GM18951 (cell line): ENCODE measurements around the gene KRT6B.

Source experiments
- POLR2A ChIP-seq: IDR thresholded peaks from 4 replicates; pipeline ENCODE4 v1.6.1; 2011; ENCODE audit warnings: mild to moderate bottlenecking; ENCODE audit not compliant: insufficient read length, insufficient read depth; ENCODE audit errors: extremely low read depth
- in situ Hi-C: fragments of 300-500 bp; cut with MboI; formaldehyde crosslinking; loops from one replicate; pipeline ENCODE4 v1.12.0; 2022; ENCODE audit warnings: low sequenced_read_pairs, mixed read lengths, inconsistent platforms; ENCODE audit not compliant: unreplicated experiment

KRT6B gene

GRCh38 chr12:52446367-52447045 is 5.4 kb downstream of the KRT6B start:
- in situ Hi-C loops: no loop called here
- no peak for TF ChIP-seq POLR2A

- TF ChIP-seq POLR2A: no peak
- in situ Hi-C loops: no loop called here
Observed at GRCh38 chr12:52445876-52446275, 6.1 kb downstream of the KRT6B start.

GRCh38 chr12:52444647-52445595 is 7.0 kb downstream of the KRT6B start:
- no peak for TF ChIP-seq POLR2A
- in situ Hi-C loops: no loop called here

GRCh38 chr12:52443966-52444365 is 8.0 kb downstream of the KRT6B start:
- TF ChIP-seq POLR2A: no peak
- in situ Hi-C loops: no loop called here

GRCh38 chr12:52442600-52443061 is 9.3 kb downstream of the KRT6B start:
- no peak for TF ChIP-seq POLR2A
- in situ Hi-C loops: no loop called here

- TF ChIP-seq POLR2A: no peak
- in situ Hi-C loops: no loop called here
Observed at GRCh38 chr12:52441320-52441911, 10.5 kb downstream of the KRT6B start.

GRCh38 chr12:52440821-52441319 is 11.1 kb downstream of the KRT6B start:
- TF ChIP-seq POLR2A: no peak
- in situ Hi-C loops: no loop called here

GRCh38 chr12:52439845-52440244 is 12.1 kb downstream of the KRT6B start:
- no peak for TF ChIP-seq POLR2A
- in situ Hi-C loops: no loop called here

GRCh38 chr12:52439420-52439819 is 12.5 kb downstream of the KRT6B start:
- in situ Hi-C loops: no loop called here
- no peak for TF ChIP-seq POLR2A

GRCh38 chr12:52438305-52439301 is 13.3 kb downstream of the KRT6B start:
- TF ChIP-seq POLR2A: no peak
- in situ Hi-C loops: no loop called here

GRCh38 chr12:52437508-52437907 is 14.4 kb downstream of the KRT6B start:
- no peak for TF ChIP-seq POLR2A
- in situ Hi-C loops: no loop called here

GRCh38 chr12:52436828-52437474 is 15.0 kb downstream of the KRT6B start:
- in situ Hi-C loops: no loop called here
- no peak for TF ChIP-seq POLR2A
